Adrenal gland (tissue), 12 donors: ENCODE data around the gene THBS3. TPM values are rescaled to one million over a fixed set of nuclear protein-coding genes. Genes with fewer than 3 reads are reported as not detected.
"Not testable (repeated sequence)": the region's sequence is repeated elsewhere in the genome, so short reads cannot be mapped to it uniquely, and the experiment has no call there.

Source experiments
- DNase-seq, 7 donors: peaks; one replicate each; pipeline ENCODE4 v3.0.0-alpha.2; 2019 to 2020
- H3K27ac ChIP-seq, 5 donors: fragments of 200-600 bp; sonication (generic) in 4 of 5; 1 replicate in 3 of 5; 2 replicates in 2 of 5; pipeline versions ENCODE4 v1.5.1 to v1.8.0; 2016 to 2020; ENCODE audit warnings: mild to moderate bottlenecking in 1 of 5
- H3K27me3 ChIP-seq: fragments of 200-600 bp; 2 replicates; pipeline ENCODE4 v1.8.0; 2021
- H3K36me3 ChIP-seq, 2 donors: fragments of 200-600 bp; replicated peaks in 1 of 2; 1 replicate in 1 of 2; 2 replicates in 1 of 2; pipeline versions ENCODE4 v1.5.1 to v1.8.0; 2018 to 2022
- H3K4me1 ChIP-seq, 2 donors: fragments of 200-600 bp; replicated peaks in 1 of 2; 1 replicate in 1 of 2; 2 replicates in 1 of 2; pipeline versions ENCODE4 v1.5.1 to v1.8.0; 2018 to 2021
- H3K4me3 ChIP-seq, 4 donors: fragments of 200-600 bp; sonication (generic) in 3 of 4; one replicate each; pipeline ENCODE4 v1.5.1; 2016 to 2018
- H3K9me3 ChIP-seq, 3 donors: fragments of 200-600 bp; sonication (generic) in 1 of 3; replicated peaks in 1 of 3; 1 replicate in 2 of 3; 2 replicates in 1 of 3; pipeline versions ENCODE4 v1.5.1 to v1.8.0; 2016 to 2021
- POLR2A ChIP-seq, 2 donors: fragments of 450-650 bp; IDR thresholded peaks; one replicate each; pipeline ENCODE4 v1.6.1; 2017; ENCODE audit warnings: antibody characterized with exemption in 2 of 2, mild to moderate bottlenecking in 2 of 2, moderate library complexity in 1 of 2
- WGBS, 4 donors: extraction: QIAGEN DNeasy Blood & Tissue Kit in 2 of 4; methylation state at CpG; one replicate each; pipeline versions ENCODE4 v1.1.5 to v1.1.7; 2013 to 2017; 5-methylcytosine and 5-hydroxymethylcytosine counted together
- intact Hi-C, 2 donors: fragments of 100-400 bp; cut with DNase I; formaldehyde crosslinking; loops; one replicate each; pipeline versions ENCODE4 v1.14.1 to v1.15.0; 2022 to 2023
- polyA plus RNA-seq, 3 donors: library from polyadenylated mRNA; stranded (reverse); fragments of 200-250 nt in 2 of 3; fragments of 350-450 nt in 1 of 3; fragmentation: Illumina TruSeq in 1 of 3; extraction: RNeasy Lipid Tissue Mini Kit (QIAGEN cat#74804) in 1 of 3; gene quantifications; one replicate each; pipeline ENCODE4 v1.2.3, GENCODE V29; 2013 to 2014
- total RNA-seq, 9 donors: library from RNA; depleted of rRNA in 4 of 9; stranded (reverse); fragments of >200 nt in 4 of 9; fragments of 120-200 nt in 1 of 9; fragmentation: NEBNext Ultra II Directional in 1 of 9; extraction: Animal tissue kit (Norgen Biotek cat#: 25700) in 1 of 9; gene quantifications; one replicate each; pipeline versions ENCODE4 v1.1.0 to v1.2.4, GENCODE V29; 2013 to 2023
- TF ChIP-seq, protein P1 (sequence below), 6 experiments: fragments of 450-650 bp in 4 of 6; fragments of 200-600 bp in 2 of 6; sonication (generic) in 1 of 6; IDR thresholded peaks; 1 replicate in 5 of 6; 2 replicates in 1 of 6; pipeline versions ENCODE4 v1.5.1 to v1.8.0; 2016 to 2021; ENCODE audit warnings: antibody characterized with exemption in 6 of 6, mild to moderate bottlenecking in 2 of 6, moderate library complexity in 1 of 6
- donor health status: healthy with polysubstance abuse.
- donor health status: Bipolar disorder and iron deficiency.
- donor health status: DM: yes; HTN: yes; CAD: no.
- donor health status: DM: no; HTN: no; CAD: no.
- donor health status: DM: no; HTN: no; CAD: no.
- donor health status: DM: yes; HTN: yes; CAD: no.

Gene THBS3
- total and polyA plus RNA-seq, 12 donors: 7.1 to 147 (median 16.7) TPM

- TF ChIP-seq, protein P1, sequence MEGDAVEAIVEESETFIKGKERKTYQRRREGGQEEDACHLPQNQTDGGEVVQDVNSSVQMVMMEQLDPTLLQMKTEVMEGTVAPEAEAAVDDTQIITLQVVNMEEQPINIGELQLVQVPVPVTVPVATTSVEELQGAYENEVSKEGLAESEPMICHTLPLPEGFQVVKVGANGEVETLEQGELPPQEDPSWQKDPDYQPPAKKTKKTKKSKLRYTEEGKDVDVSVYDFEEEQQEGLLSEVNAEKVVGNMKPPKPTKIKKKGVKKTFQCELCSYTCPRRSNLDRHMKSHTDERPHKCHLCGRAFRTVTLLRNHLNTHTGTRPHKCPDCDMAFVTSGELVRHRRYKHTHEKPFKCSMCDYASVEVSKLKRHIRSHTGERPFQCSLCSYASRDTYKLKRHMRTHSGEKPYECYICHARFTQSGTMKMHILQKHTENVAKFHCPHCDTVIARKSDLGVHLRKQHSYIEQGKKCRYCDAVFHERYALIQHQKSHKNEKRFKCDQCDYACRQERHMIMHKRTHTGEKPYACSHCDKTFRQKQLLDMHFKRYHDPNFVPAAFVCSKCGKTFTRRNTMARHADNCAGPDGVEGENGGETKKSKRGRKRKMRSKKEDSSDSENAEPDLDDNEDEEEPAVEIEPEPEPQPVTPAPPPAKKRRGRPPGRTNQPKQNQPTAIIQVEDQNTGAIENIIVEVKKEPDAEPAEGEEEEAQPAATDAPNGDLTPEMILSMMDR (IDR thresholded peaks at IDR 0.05): no peak
- no peak for TF ChIP-seq POLR2A (IDR thresholded peaks at IDR 0.05)
- H3K36me3 ChIP-seq: peaks cover 0 to 22% of the 10 kb centered on the region in 2 donors
- H3K9me3 ChIP-seq: no peaks in the 10 kb centered on the region
- H3K4me3 ChIP-seq: no peak overlapping the region
- DNase-seq: peak in 2 of 7 donors; percentile 14
- no peak overlapping the region for H3K27ac ChIP-seq
- peaks cover 7 to 27% of the 10 kb centered on the region in 2 donors for H3K4me1 ChIP-seq
- intact Hi-C loops: no loop called here
- WGBS, 4 donors: 69 to 92% (median 88%) methylated on average over 2 of the region's 2 CpGs
- no peaks in the 10 kb centered on the region for H3K27me3 ChIP-seq
Observed at GRCh38 chr1:155170101-155170785, 37.5 kb downstream of the THBS3 start.

GRCh38 chr1:155169541-155169940 is 38.2 kb downstream of the THBS3 start:
- Histone ChIP-seq H3K4me1 (peaks cover 7 to 27% of the 10 kb centered on the region in 2 donors), H3K4me3 (no peak overlapping the region), H3K9me3 (no peaks in the 10 kb centered on the region), H3K36me3 (peaks cover 0 to 22% of the 10 kb centered on the region in 2 donors), H3K27me3 (no peaks in the 10 kb centered on the region), H3K27ac (no peak overlapping the region)
- intact Hi-C loops: no loop called here
- peak in 2 of 7 donors; percentile 11 to 40 for DNase-seq
- WGBS, 4 donors: 67 to 83% (median 78%) methylated on average over 5 of the region's 5 CpGs
- no peak for TF ChIP-seq POLR2A (IDR thresholded peaks at IDR 0.05)
- TF ChIP-seq, protein P1 (IDR thresholded peaks at IDR 0.05): no peak

DNA sequence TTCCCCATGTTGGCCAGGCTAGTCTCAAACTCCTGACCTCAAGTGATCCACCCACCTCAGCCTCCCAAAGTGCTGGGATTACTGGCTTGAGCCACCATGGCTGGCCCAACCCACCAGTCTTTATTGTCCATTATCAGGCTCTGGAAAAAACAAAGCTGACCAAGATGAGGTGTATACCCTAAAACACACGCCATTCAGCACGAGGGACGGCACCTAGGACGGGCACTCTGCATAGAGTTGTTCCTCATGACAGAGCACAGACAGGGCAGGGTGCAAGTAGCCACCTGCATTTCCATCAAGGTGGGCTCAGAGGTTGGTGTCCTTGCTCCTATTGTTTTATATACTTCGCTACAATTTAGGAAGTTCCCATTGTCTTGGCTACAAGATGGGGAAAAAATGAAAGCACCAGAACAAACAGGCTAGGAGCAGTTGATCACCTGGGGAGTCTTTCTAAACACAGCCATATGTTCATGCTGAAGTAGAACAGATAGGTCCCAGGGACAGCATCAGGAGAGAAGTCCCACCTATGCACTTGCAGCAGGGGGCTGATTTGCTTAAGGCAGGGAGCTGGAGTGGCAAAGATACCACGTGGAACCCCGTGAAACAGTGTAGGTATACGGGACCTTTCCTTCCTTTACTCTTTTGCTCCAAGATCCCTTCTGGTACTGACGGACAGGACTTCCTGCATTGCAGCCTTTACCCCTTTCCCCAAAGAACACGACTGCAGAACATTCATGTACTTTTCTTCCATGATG is 39.1 kb downstream of the THBS3 start:
- intact Hi-C loops: no loop called here
- TF ChIP-seq POLR2A (IDR thresholded peaks at IDR 0.05): no peak
- TF ChIP-seq, protein P1 (IDR thresholded peaks at IDR 0.05): no peak
- peak in 1 of 7 donors; percentile 46 for DNase-seq
- H3K27ac ChIP-seq: no peak overlapping the region
- peaks cover 7 to 27% of the 10 kb centered on the region in 2 donors for H3K4me1 ChIP-seq
- H3K9me3 ChIP-seq: no peaks in the 10 kb centered on the region
- H3K4me3 ChIP-seq: no peak overlapping the region
- peaks cover 0 to 22% of the 10 kb centered on the region in 2 donors for H3K36me3 ChIP-seq
- 74 to 87% (median 82%) methylated on average over 10 of the region's 10 CpGs for WGBS, 4 donors
- H3K27me3 ChIP-seq: no peaks in the 10 kb centered on the region

- peaks cover 7 to 27% of the 10 kb centered on the region in 2 donors for H3K4me1 ChIP-seq
- intact Hi-C loops, H3K4me3 ChIP-seq, H3K9me3 ChIP-seq, H3K27ac ChIP-seq, DNase-seq, H3K27me3 ChIP-seq: not testable (repeated sequence)
- 25 to 38% (median 31%) methylated on average over 4 of the region's 4 CpGs for WGBS, 4 donors
- H3K36me3 ChIP-seq: peaks cover 0 to 22% of the 10 kb centered on the region in 2 donors
Observed at GRCh38 chr1:155168105-155168445, 39.6 kb downstream of the THBS3 start.
